HL-60 (cell line): Measurements from ENCODE around the gene CTNNA2.

Source experiments
- CTCF ChIP-seq: IDR thresholded peaks from one replicate; pipeline ENCODE4 v1.5.1; 2011; ENCODE audit warnings: low read length, control low read depth, inconsistent platforms; ENCODE audit not compliant: insufficient read depth
- GABPA ChIP-seq: IDR thresholded peaks from 2 replicates; pipeline ENCODE4 v1.6.1; 2012; ENCODE audit warnings: low read depth
- POLR2AphosphoS5 ChIP-seq: IDR thresholded peaks from 2 replicates; pipeline ENCODE4 v1.6.1; 2012; ENCODE audit warnings: low read depth

GRCh38 chr2:80322958-80323357 is 810.1 kb downstream of the CTNNA2 start:
- no peak for TF ChIP-seq GABPA
- TF ChIP-seq CTCF: no peak
- TF ChIP-seq POLR2AphosphoS5: no peak
